Ishikawa (cell line): Measurements from ENCODE around the gene MED13L.

Source experiments
- EGR1 ChIP-seq: IDR thresholded peaks from 2 replicates; pipeline ENCODE4 v1.6.1; 2012
- EP300 ChIP-seq: IDR thresholded peaks from 2 replicates; pipeline ENCODE4 v1.6.1; 2012; ENCODE audit warnings: borderline replicate concordance
- MAX ChIP-seq: IDR thresholded peaks from 2 replicates; pipeline ENCODE4 v1.6.1; 2012
- RAD21 ChIP-seq: IDR thresholded peaks from 2 replicates; pipeline ENCODE4 v1.6.1; 2012; ENCODE audit warnings: low read depth
- REST ChIP-seq: IDR thresholded peaks from 2 replicates; pipeline ENCODE4 v1.6.1; 2012; ENCODE audit warnings: low read depth, mild to moderate bottlenecking
- TAF1 ChIP-seq: IDR thresholded peaks from 2 replicates; pipeline ENCODE4 v1.6.1; 2012; ENCODE audit warnings: low read depth, mild to moderate bottlenecking

GRCh38 chr12:116201359-116201758, 76.1 kb downstream of the MED13L start:
- TF ChIP-seq RAD21: no peak
- TF ChIP-seq TAF1: no peak
- TF ChIP-seq MAX: no peak
- no peak for TF ChIP-seq EGR1
- TF ChIP-seq EP300: no peak
- no peak for TF ChIP-seq REST
